ENCODE data around the gene STXBP6.

- TF ChIP-seq, protein P1, sequence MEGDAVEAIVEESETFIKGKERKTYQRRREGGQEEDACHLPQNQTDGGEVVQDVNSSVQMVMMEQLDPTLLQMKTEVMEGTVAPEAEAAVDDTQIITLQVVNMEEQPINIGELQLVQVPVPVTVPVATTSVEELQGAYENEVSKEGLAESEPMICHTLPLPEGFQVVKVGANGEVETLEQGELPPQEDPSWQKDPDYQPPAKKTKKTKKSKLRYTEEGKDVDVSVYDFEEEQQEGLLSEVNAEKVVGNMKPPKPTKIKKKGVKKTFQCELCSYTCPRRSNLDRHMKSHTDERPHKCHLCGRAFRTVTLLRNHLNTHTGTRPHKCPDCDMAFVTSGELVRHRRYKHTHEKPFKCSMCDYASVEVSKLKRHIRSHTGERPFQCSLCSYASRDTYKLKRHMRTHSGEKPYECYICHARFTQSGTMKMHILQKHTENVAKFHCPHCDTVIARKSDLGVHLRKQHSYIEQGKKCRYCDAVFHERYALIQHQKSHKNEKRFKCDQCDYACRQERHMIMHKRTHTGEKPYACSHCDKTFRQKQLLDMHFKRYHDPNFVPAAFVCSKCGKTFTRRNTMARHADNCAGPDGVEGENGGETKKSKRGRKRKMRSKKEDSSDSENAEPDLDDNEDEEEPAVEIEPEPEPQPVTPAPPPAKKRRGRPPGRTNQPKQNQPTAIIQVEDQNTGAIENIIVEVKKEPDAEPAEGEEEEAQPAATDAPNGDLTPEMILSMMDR (conservative IDR thresholded peaks at IDR 0.05), result no peak
- TF ChIP-seq ZFX (IDR thresholded peaks at IDR 0.05), result no peak
Measured at GRCh38 chr14:25090716-25091454, 40.9 kb upstream of the STXBP6 start.

Data from C4-2B (cell line).